ENCODE data around the gene DYSF. TPM values are rescaled to one million over a fixed set of nuclear protein-coding genes. Genes with fewer than 3 reads are reported as not detected.

Gene DYSF
- polyA plus RNA-seq, 4 donors, result 9.9 to 18.5 (median 17.1) TPM

GRCh38 chr2:71714601-71715240 is 261.4 kb downstream of the DYSF start:
- no peak for DNase-seq (ENCODE audit: low read depth in 4 of 4, low spot score in 3 of 4)

GRCh38 chr2:71715241-71715750 is 261.9 kb downstream of the DYSF start:
- DNase-seq (ENCODE audit: low read depth in 4 of 4, low spot score in 3 of 4), result no peak

GRCh38 chr2:71715951-71716696 is 262.8 kb downstream of the DYSF start:
- no peak for DNase-seq (ENCODE audit: low read depth in 4 of 4, low spot score in 3 of 4)

GRCh38 chr2:71716697-71717624 is 263.6 kb downstream of the DYSF start:
- no peak for DNase-seq (ENCODE audit: low read depth in 4 of 4, low spot score in 3 of 4)

GRCh38 chr2:71718686-71719085 is 265.3 kb downstream of the DYSF start:
- DNase-seq (ENCODE audit: low read depth in 4 of 4, low spot score in 3 of 4), result no peak

GRCh38 chr2:71719520-71720282 is 266.3 kb downstream of the DYSF start:
- no peak for DNase-seq (ENCODE audit: low read depth in 4 of 4, low spot score in 3 of 4)

GRCh38 chr2:71720283-71720560 is 266.9 kb downstream of the DYSF start:
- no peak for DNase-seq (ENCODE audit: low read depth in 4 of 4, low spot score in 3 of 4)

GRCh38 chr2:71720596-71721361 is 267.4 kb downstream of the DYSF start:
- DNase-seq (ENCODE audit: low read depth in 4 of 4, low spot score in 3 of 4), result no peak

GRCh38 chr2:71721362-71721665 is 268.0 kb downstream of the DYSF start:
- DNase-seq (ENCODE audit: low read depth in 4 of 4, low spot score in 3 of 4), result no peak

- DNase-seq (ENCODE audit: low read depth in 4 of 4, low spot score in 3 of 4), result no peak
Observed at GRCh38 chr2:71721669-71722068, 268.3 kb downstream of the DYSF start.

- no peak for DNase-seq (ENCODE audit: low read depth in 4 of 4, low spot score in 3 of 4)
Observed at GRCh38 chr2:71722286-71722685, 268.9 kb downstream of the DYSF start.

- DNase-seq (ENCODE audit: low read depth in 4 of 4, low spot score in 3 of 4), result no peak
Observed at GRCh38 chr2:71724793-71725192, 271.4 kb downstream of the DYSF start.

GRCh38 chr2:71725836-71726235 is 272.5 kb downstream of the DYSF start:
- no peak for DNase-seq (ENCODE audit: low read depth in 4 of 4, low spot score in 3 of 4)

- DNase-seq (ENCODE audit: low read depth in 4 of 4, low spot score in 3 of 4), result no peak
Observed at GRCh38 chr2:71727562-71727961, 274.2 kb downstream of the DYSF start.

- no peak for DNase-seq (ENCODE audit: low read depth in 4 of 4, low spot score in 3 of 4)
Observed at GRCh38 chr2:71728036-71728435, 274.7 kb downstream of the DYSF start.

- DNase-seq (ENCODE audit: low read depth in 4 of 4, low spot score in 3 of 4), result no peak
Observed at GRCh38 chr2:71730785-71731383, 277.5 kb downstream of the DYSF start.

GRCh38 chr2:71734620-71735019 is 281.3 kb downstream of the DYSF start:
- no peak for DNase-seq (ENCODE audit: low read depth in 4 of 4, low spot score in 3 of 4)

- DNase-seq (ENCODE audit: low read depth in 4 of 4, low spot score in 3 of 4), result no peak
Observed at GRCh38 chr2:71735676-71736075, 282.3 kb downstream of the DYSF start.
